Spinal cord (tissue), 10 donors: ENCODE results near the gene NSF. TPM values are rescaled to one million over a fixed set of nuclear protein-coding genes. Genes with fewer than 3 reads are reported as not detected.

Source experiments
- DNase-seq, 6 donors: peaks; one replicate each; pipeline versions ENCODE4 v3.0.0 to v3.0.0-alpha.2; 2013 to 2015; ENCODE audit warnings: low spot score in 6 of 6, low read depth in 4 of 6
- H3K27ac ChIP-seq: one replicate; pipeline ENCODE4 v1.5.1; 2013; ENCODE audit warnings: low read depth, low read length, control low read depth
- H3K27me3 ChIP-seq: one replicate; pipeline ENCODE4 v1.6.1; 2013; ENCODE audit warnings: low read length; ENCODE audit not compliant: control insufficient read depth, insufficient read depth
- H3K36me3 ChIP-seq: one replicate; pipeline ENCODE4 v1.6.1; 2013; ENCODE audit warnings: low read length; ENCODE audit not compliant: control insufficient read depth, insufficient read depth
- H3K4me1 ChIP-seq: one replicate; pipeline ENCODE4 v1.6.1; 2013; ENCODE audit warnings: low read length; ENCODE audit not compliant: control insufficient read depth, insufficient read depth
- H3K4me3 ChIP-seq: one replicate; pipeline ENCODE4 v1.5.1; 2013; ENCODE audit warnings: low read depth, low read length, control low read depth
- H3K9me3 ChIP-seq: one replicate; pipeline ENCODE4 v1.6.1; 2013; ENCODE audit warnings: low read length; ENCODE audit not compliant: control insufficient read depth, insufficient read depth
- WGBS: methylation state at CpG from one replicate; pipeline ENCODE4 v1.1.5; 2013; ENCODE audit warnings: missing lambda C conversion rate; ENCODE audit not compliant: insufficient coverage; 5-methylcytosine and 5-hydroxymethylcytosine counted together
- polyA plus RNA-seq, 2 donors: library from polyadenylated mRNA; unstranded; fragments of 120-200 nt; gene quantifications; one replicate each; pipeline ENCODE4 v1.2.1, GENCODE V29; 2013; ENCODE audit not compliant: insufficient read length in 2 of 2
- total RNA-seq, 2 donors: library from RNA; depleted of rRNA in 1 of 2; stranded (reverse); fragments of 120-200 nt in 1 of 2; fragments of >200 nt in 1 of 2; gene quantifications; one replicate each; pipeline versions ENCODE4 v1.2.3 to v1.2.4, GENCODE V29; 2013 to 2014
- donor health status: healthy.

Gene NSF
- total and polyA plus RNA-seq, 4 donors: 46.8 to 266 (median 148) TPM

GRCh38 chr17:46727572-46728348 lies 137.3 kb downstream of the NSF start:
- no peak overlapping the region for H3K4me3 ChIP-seq
- H3K36me3 ChIP-seq: no peaks in the 10 kb centered on the region
- no peaks in the 10 kb centered on the region for H3K4me1 ChIP-seq
- WGBS: 100% methylated on average over 1 of the region's 4 CpGs
- H3K9me3 ChIP-seq: no peaks in the 10 kb centered on the region
- H3K27me3 ChIP-seq: no peaks in the 10 kb centered on the region
- H3K27ac ChIP-seq: no peak overlapping the region
- DNase-seq: no peak

- H3K4me3 ChIP-seq: no peak overlapping the region
- no peak for DNase-seq
- H3K36me3 ChIP-seq: no peaks in the 10 kb centered on the region
- H3K27ac ChIP-seq: no peak overlapping the region
- no peaks in the 10 kb centered on the region for H3K4me1 ChIP-seq
- H3K9me3 ChIP-seq: no peaks in the 10 kb centered on the region
- no CpG with 5 or more reads among the region's 2 CpGs for WGBS
- H3K27me3 ChIP-seq: no peaks in the 10 kb centered on the region
These were observed 139.6 kb downstream of the NSF start for GRCh38 chr17:46730026-46730425.

GRCh38 chr17:46730679-46731078 lies 140.2 kb downstream of the NSF start:
- no peaks in the 10 kb centered on the region for H3K36me3 ChIP-seq
- H3K4me3 ChIP-seq: no peak overlapping the region
- no peak for DNase-seq
- no peak overlapping the region for H3K27ac ChIP-seq
- H3K9me3 ChIP-seq: no peaks in the 10 kb centered on the region
- H3K4me1 ChIP-seq: no peaks in the 10 kb centered on the region
- no peaks in the 10 kb centered on the region for H3K27me3 ChIP-seq
- WGBS: no CpG with 5 or more reads among the region's 1 CpG

GRCh38 chr17:46732160-46732559 lies 141.7 kb downstream of the NSF start:
- H3K27ac ChIP-seq: peak overlapping the region; percentile 41
- peak in 3 of 6 donors; percentile 4 to 43 (median 21) for DNase-seq
- WGBS: no CpG with 5 or more reads among the region's 1 CpG
- H3K4me3 ChIP-seq: no peak overlapping the region
- no peaks in the 10 kb centered on the region for H3K36me3 ChIP-seq
- H3K4me1 ChIP-seq: no peaks in the 10 kb centered on the region
- no peaks in the 10 kb centered on the region for H3K9me3 ChIP-seq
- H3K27me3 ChIP-seq: no peaks in the 10 kb centered on the region

GRCh38 chr17:46732754-46733398 lies 142.4 kb downstream of the NSF start:
- no peak overlapping the region for H3K4me3 ChIP-seq
- H3K9me3 ChIP-seq: no peaks in the 10 kb centered on the region
- peak overlapping the region; percentile 41 for H3K27ac ChIP-seq
- H3K27me3 ChIP-seq: no peaks in the 10 kb centered on the region
- no peaks in the 10 kb centered on the region for H3K36me3 ChIP-seq
- no peaks in the 10 kb centered on the region for H3K4me1 ChIP-seq
- peak; percentile 43 to 88 (median 68) for DNase-seq
- 24% methylated on average over 5 of the region's 7 CpGs for WGBS

- no peak overlapping the region for H3K4me3 ChIP-seq
- no peaks in the 10 kb centered on the region for H3K4me1 ChIP-seq
- no peaks in the 10 kb centered on the region for H3K36me3 ChIP-seq
- H3K27ac ChIP-seq: peak overlapping the region; percentile 11
- WGBS: no CpG with 5 or more reads among the region's 1 CpG
- no peaks in the 10 kb centered on the region for H3K9me3 ChIP-seq
- H3K27me3 ChIP-seq: no peaks in the 10 kb centered on the region
- no peak for DNase-seq
These were observed 143.5 kb downstream of the NSF start for GRCh38 chr17:46733837-46734475.

GRCh38 chr17:46736100-46736499 lies 145.6 kb downstream of the NSF start:
- H3K27me3 ChIP-seq: no peaks in the 10 kb centered on the region
- H3K9me3 ChIP-seq: no peaks in the 10 kb centered on the region
- no peaks in the 10 kb centered on the region for H3K36me3 ChIP-seq
- H3K27ac ChIP-seq: no peak overlapping the region
- H3K4me1 ChIP-seq: no peaks in the 10 kb centered on the region
- DNase-seq: no peak
- H3K4me3 ChIP-seq: no peak overlapping the region

GRCh38 chr17:46737326-46737725 lies 146.9 kb downstream of the NSF start:
- 82% methylated on average over 4 of the region's 4 CpGs for WGBS
- Histone ChIP-seq H3K4me3 (no peak overlapping the region), H3K36me3 (no peaks in the 10 kb centered on the region), H3K27ac (no peak overlapping the region), H3K9me3 (no peaks in the 10 kb centered on the region), H3K27me3 (no peaks in the 10 kb centered on the region), H3K4me1 (no peaks in the 10 kb centered on the region)
- no peak for DNase-seq

GRCh38 chr17:46738544-46738943 lies 148.1 kb downstream of the NSF start:
- H3K27ac ChIP-seq: no peak overlapping the region
- 88% methylated on average over 2 of the region's 4 CpGs for WGBS
- H3K36me3 ChIP-seq: no peaks in the 10 kb centered on the region
- H3K4me1 ChIP-seq: no peaks in the 10 kb centered on the region
- no peak overlapping the region for H3K4me3 ChIP-seq
- no peaks in the 10 kb centered on the region for H3K27me3 ChIP-seq
- H3K9me3 ChIP-seq: no peaks in the 10 kb centered on the region
- DNase-seq: no peak

- Histone ChIP-seq H3K36me3 (no peaks in the 10 kb centered on the region), H3K9me3 (no peaks in the 10 kb centered on the region), H3K27ac (no peak overlapping the region), H3K4me3 (no peak overlapping the region), H3K27me3 (no peaks in the 10 kb centered on the region), H3K4me1 (no peaks in the 10 kb centered on the region)
- no peak for DNase-seq
These were observed 149.5 kb downstream of the NSF start for GRCh38 chr17:46739982-46740381.
